H1 (cell line): ENCODE data around the gene CTTNBP2.

Experiments used
- EGR1 ChIP-seq: IDR thresholded peaks from 2 replicates; pipeline ENCODE4 v1.6.1; 2011; ENCODE audit warnings: low read depth, low read length, borderline replicate concordance
- EP300 ChIP-seq, 2 experiments: IDR thresholded peaks; 1 replicate in 1 of 2; 2 replicates in 1 of 2; pipeline ENCODE4 v1.6.1; 2011 to 2012; ENCODE audit warnings: low read depth in 2 of 2, low read length in 2 of 2, mild to moderate bottlenecking in 2 of 2, borderline replicate concordance in 1 of 2, inconsistent platforms in 1 of 2, moderate library complexity in 1 of 2
- FOSL1 ChIP-seq: IDR thresholded peaks from 2 replicates; pipeline ENCODE4 v1.6.1; 2011; ENCODE audit warnings: mild to moderate bottlenecking, low read depth, low read length, moderate library complexity; ENCODE audit not compliant: insufficient read depth
- GABPA ChIP-seq: IDR thresholded peaks from 2 replicates; pipeline ENCODE4 v1.6.1; 2011; ENCODE audit warnings: mild to moderate bottlenecking, low read length, moderate library complexity, borderline replicate concordance; ENCODE audit not compliant: insufficient read depth
- JUND ChIP-seq: IDR thresholded peaks from 2 replicates; pipeline ENCODE4 v1.6.1; 2011; ENCODE audit warnings: mild to moderate bottlenecking, improper control_type of control experiment, low read length
- POLR2A ChIP-seq, 2 experiments: IDR thresholded peaks; 1 replicate in 1 of 2; 2 replicates in 1 of 2; pipeline ENCODE4 v1.6.1; 2011; ENCODE audit warnings: low read depth in 2 of 2, low read length in 2 of 2, mild to moderate bottlenecking in 2 of 2; ENCODE audit errors: control extremely low read depth in 1 of 2
- POLR2AphosphoS5 ChIP-seq: IDR thresholded peaks from 2 replicates; pipeline ENCODE4 v1.6.1; 2011; ENCODE audit warnings: low read depth, low read length
- SAP30 ChIP-seq: fragments of 300-600 bp; sonication (generic); IDR thresholded peaks from 2 replicates; pipeline ENCODE4 v1.7.1; 2012; ENCODE audit warnings: low read length, moderate library complexity, mild to moderate bottlenecking, inconsistent platforms; ENCODE audit not compliant: insufficient read depth, insufficient replicate concordance
- TAF7 ChIP-seq: optimal IDR thresholded peaks from 2 replicates; pipeline ENCODE3; 2011; ENCODE audit warnings: low read depth, mild to moderate bottlenecking, inconsistent platforms, low read length, moderate library complexity, borderline replicate concordance
- YY1 ChIP-seq: IDR thresholded peaks from 2 replicates; pipeline ENCODE4 v1.6.1; 2011; ENCODE audit warnings: low read depth, mild to moderate bottlenecking, low read length
- ZNF274 ChIP-seq: IDR thresholded peaks from 2 replicates; pipeline ENCODE4 v1.7.0; 2012; ENCODE audit warnings: low read length, borderline replicate concordance; ENCODE audit errors: extremely low read depth
- TF ChIP-seq, protein P1 (sequence below): IDR thresholded peaks from 2 replicates; pipeline ENCODE4 v1.6.1; 2012; ENCODE audit warnings: inconsistent platforms
- TF ChIP-seq, protein P2 (sequence below), 3 experiments: IDR thresholded peaks; 1 replicate in 2 of 3; 2 replicates in 1 of 3; pipeline versions ENCODE4 v1.5.1 to v1.6.1; 2011; ENCODE audit warnings: low read length in 3 of 3, mild to moderate bottlenecking in 3 of 3, inconsistent platforms in 2 of 3, low read depth in 1 of 3, moderate library complexity in 1 of 3; ENCODE audit not compliant: insufficient read depth in 1 of 3; ENCODE audit errors: control extremely low read depth in 1 of 3
- TF ChIP-seq, protein P3 (sequence below): IDR thresholded peaks from 2 replicates; pipeline ENCODE4 v1.6.1; 2011; ENCODE audit warnings: low read depth, mild to moderate bottlenecking, low read length; ENCODE audit not compliant: insufficient read depth

DNA sequence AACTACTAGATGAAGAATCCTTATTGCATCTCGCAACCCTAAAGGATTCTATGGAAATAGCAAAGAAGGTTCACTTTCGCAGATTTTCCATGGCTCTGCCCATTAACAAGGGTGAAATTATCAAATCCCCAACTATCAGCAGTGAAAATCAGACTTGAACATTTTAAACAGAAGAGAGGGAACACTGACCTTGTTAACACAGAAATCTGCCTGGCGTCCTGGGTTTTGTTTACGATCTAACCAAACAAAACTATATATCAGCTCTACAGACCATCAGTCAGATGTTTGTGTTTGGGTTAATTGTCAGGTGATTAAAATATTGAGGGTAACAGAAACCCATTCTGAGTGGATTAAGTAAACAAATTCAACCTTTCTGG is 1.9 kb downstream of the CTTNBP2 start:
- TF ChIP-seq YY1, result no peak
- no peak for TF ChIP-seq EGR1
- no peak for TF ChIP-seq SAP30
- TF ChIP-seq ZNF274, result no peak
- TF ChIP-seq EP300 (IDR thresholded peaks at IDR 0.05; ENCODE audit: borderline replicate concordance in 1 of 2, low read depth in 2 of 2, low read length in 2 of 2), result no peak
- TF ChIP-seq, protein P1, sequence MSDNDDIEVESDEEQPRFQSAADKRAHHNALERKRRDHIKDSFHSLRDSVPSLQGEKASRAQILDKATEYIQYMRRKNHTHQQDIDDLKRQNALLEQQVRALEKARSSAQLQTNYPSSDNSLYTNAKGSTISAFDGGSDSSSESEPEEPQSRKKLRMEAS, result no peak
- no peak for TF ChIP-seq POLR2A (IDR thresholded peaks at IDR 0.05; ENCODE audit: control extremely low read depth in 1 of 2, low read depth in 2 of 2, low read length in 2 of 2)
- TF ChIP-seq FOSL1, result no peak
- no peak for TF ChIP-seq GABPA
- TF ChIP-seq, protein P2, sequence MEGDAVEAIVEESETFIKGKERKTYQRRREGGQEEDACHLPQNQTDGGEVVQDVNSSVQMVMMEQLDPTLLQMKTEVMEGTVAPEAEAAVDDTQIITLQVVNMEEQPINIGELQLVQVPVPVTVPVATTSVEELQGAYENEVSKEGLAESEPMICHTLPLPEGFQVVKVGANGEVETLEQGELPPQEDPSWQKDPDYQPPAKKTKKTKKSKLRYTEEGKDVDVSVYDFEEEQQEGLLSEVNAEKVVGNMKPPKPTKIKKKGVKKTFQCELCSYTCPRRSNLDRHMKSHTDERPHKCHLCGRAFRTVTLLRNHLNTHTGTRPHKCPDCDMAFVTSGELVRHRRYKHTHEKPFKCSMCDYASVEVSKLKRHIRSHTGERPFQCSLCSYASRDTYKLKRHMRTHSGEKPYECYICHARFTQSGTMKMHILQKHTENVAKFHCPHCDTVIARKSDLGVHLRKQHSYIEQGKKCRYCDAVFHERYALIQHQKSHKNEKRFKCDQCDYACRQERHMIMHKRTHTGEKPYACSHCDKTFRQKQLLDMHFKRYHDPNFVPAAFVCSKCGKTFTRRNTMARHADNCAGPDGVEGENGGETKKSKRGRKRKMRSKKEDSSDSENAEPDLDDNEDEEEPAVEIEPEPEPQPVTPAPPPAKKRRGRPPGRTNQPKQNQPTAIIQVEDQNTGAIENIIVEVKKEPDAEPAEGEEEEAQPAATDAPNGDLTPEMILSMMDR (IDR thresholded peaks at IDR 0.05; ENCODE audit: control extremely low read depth in 1 of 3, insufficient read depth in 1 of 3, low read depth in 1 of 3, low read length in 3 of 3), result no peak
- no peak for TF ChIP-seq TAF7
- TF ChIP-seq, protein P3, sequence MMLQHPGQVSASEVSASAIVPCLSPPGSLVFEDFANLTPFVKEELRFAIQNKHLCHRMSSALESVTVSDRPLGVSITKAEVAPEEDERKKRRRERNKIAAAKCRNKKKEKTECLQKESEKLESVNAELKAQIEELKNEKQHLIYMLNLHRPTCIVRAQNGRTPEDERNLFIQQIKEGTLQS, result no peak
- TF ChIP-seq JUND, result no peak
- TF ChIP-seq POLR2AphosphoS5, result no peak
